Stimulated activated CD8-positive, alpha-beta memory T cell treated with anti-CD3 and anti-CD28 coated beads, Interleukin-4, amount 100 ng/mL, for 4 hours (primary cell): ENCODE results near the gene RIN3.
"Not testable (repeated sequence)": the region's sequence is repeated elsewhere in the genome, so short reads cannot be mapped to it uniquely, and the experiment has no call there.

Experiments
- DNase-seq, 2 donors: peaks; one replicate each; pipeline ENCODE4 v3.0.0-alpha.2; 2020; ENCODE audit warnings: low read depth in 2 of 2, low spot score in 1 of 2

RIN3 gene

GRCh38 chr14:92622311-92622710, 108.7 kb downstream of the RIN3 start:
- no peak for DNase-seq

GRCh38 chr14:92624764-92625163, 111.2 kb downstream of the RIN3 start:
- no peak for DNase-seq

GRCh38 chr14:92625213-92625612, 111.6 kb downstream of the RIN3 start:
- no peak for DNase-seq

GRCh38 chr14:92626041-92626440, 112.5 kb downstream of the RIN3 start:
- no peak for DNase-seq

GRCh38 chr14:92627707-92628215, 114.2 kb downstream of the RIN3 start:
- no peak for DNase-seq

GRCh38 chr14:92628636-92629035, 115.1 kb downstream of the RIN3 start:
- no peak for DNase-seq

GRCh38 chr14:92630367-92630766, 116.8 kb downstream of the RIN3 start:
- DNase-seq, result no peak

- DNase-seq, result no peak
Measured at GRCh38 chr14:92631098-92631497, 117.5 kb downstream of the RIN3 start.

- no peak for DNase-seq
Measured at GRCh38 chr14:92632546-92633273, 119.1 kb downstream of the RIN3 start.

- no peak for DNase-seq
Measured at GRCh38 chr14:92633274-92633616, 119.7 kb downstream of the RIN3 start.

- DNase-seq, result no peak
Measured at GRCh38 chr14:92633724-92634123, 120.1 kb downstream of the RIN3 start.

GRCh38 chr14:92635031-92635430, 121.5 kb downstream of the RIN3 start:
- DNase-seq, result no peak

- DNase-seq, result no peak
Measured at GRCh38 chr14:92635896-92636295, 122.3 kb downstream of the RIN3 start.

GRCh38 chr14:92637228-92637627, 123.6 kb downstream of the RIN3 start:
- no peak for DNase-seq

GRCh38 chr14:92637864-92638263, 124.3 kb downstream of the RIN3 start:
- no peak for DNase-seq

- no peak for DNase-seq
Measured at GRCh38 chr14:92638266-92638665, 124.7 kb downstream of the RIN3 start.

GRCh38 chr14:92638904-92639303, 125.3 kb downstream of the RIN3 start:
- no peak for DNase-seq

- DNase-seq, result not testable (repeated sequence)
Measured at GRCh38 chr14:92639472-92640117, 126.0 kb downstream of the RIN3 start.

- DNase-seq, result no peak
Measured at GRCh38 chr14:92641306-92641705, 127.7 kb downstream of the RIN3 start.

GRCh38 chr14:92644171-92644969, 130.8 kb downstream of the RIN3 start:
- no peak for DNase-seq

GRCh38 chr14:92644970-92645515, 131.5 kb downstream of the RIN3 start:
- no peak for DNase-seq
